Loucy (cell line): ENCODE measurements around the gene NRCAM.

ENCODE experiments used
- CTCF ChIP-seq: fragments of 200-600 bp; sonication (generic); conservative IDR thresholded peaks from 2 replicates; pipeline ENCODE4 v1.5.1; 2014; ENCODE audit warnings: mild to moderate bottlenecking, antibody characterized with exemption, low read length
- EZH2phosphoT487 ChIP-seq: fragments of 200-600 bp; IDR thresholded peaks from 2 replicates; pipeline ENCODE4 v1.6.1; 2018; ENCODE audit warnings: antibody characterized with exemption, mild to moderate bottlenecking, moderate library complexity, borderline replicate concordance

DNA sequence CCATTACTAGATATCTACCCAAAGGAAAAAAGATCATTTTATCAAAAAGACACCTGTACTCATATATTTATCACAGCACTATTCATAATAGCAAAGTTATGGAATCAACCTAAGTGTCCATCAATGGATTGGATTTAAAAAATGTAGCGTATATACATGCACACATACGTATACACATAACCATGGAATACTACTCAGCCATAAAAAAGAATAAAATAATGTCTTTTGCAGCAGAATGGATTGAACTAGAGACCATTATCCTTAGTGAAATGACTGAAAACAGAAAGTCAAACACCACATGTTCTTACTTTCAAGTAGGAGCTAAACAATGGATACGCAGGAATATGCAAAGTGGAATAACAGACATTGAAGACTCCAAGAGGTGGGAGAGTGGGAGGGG lies 168.4 kb downstream of the NRCAM start:
- TF ChIP-seq EZH2phosphoT487, result no peak
- no peak for TF ChIP-seq CTCF
